Activated T-helper 17 cell treated with anti-CD3 and anti-CD28 coated beads, Interleukin-2, amount 50 U/mL, for 72 hours (primary cell): ENCODE results near the gene TRIM45. TPM values are rescaled to one million over a fixed set of nuclear protein-coding genes. Genes with fewer than 3 reads are reported as not detected.
"Not testable (repeated sequence)": the region's sequence is repeated elsewhere in the genome, so short reads cannot be mapped to it uniquely, and the experiment has no call there.

Source experiments
- ATAC-seq: fragments of 150-1000 bp; cut with Tn5 transposase; replicated peaks from 2 replicates; pipeline ENCODE4 v1.10.0; 2021; ENCODE audit warnings: mild to moderate bottlenecking, moderate library complexity
- H3K27ac Mint-ChIP-seq: one replicate; pipeline ENCODE4 v1.8.0; 2022; ENCODE audit warnings: mixed read lengths
- H3K27me3 Mint-ChIP-seq: one replicate; pipeline ENCODE4 v1.8.0; 2022; ENCODE audit warnings: mixed read lengths
- H3K36me3 Mint-ChIP-seq: one replicate; pipeline ENCODE4 v1.8.0; 2022; ENCODE audit warnings: low read depth, mild to moderate bottlenecking, mixed read lengths
- H3K4me1 Mint-ChIP-seq: one replicate; pipeline ENCODE4 v1.8.0; 2022; ENCODE audit warnings: mixed read lengths
- H3K4me3 Mint-ChIP-seq: one replicate; pipeline ENCODE4 v1.8.0; 2022; ENCODE audit warnings: mild to moderate bottlenecking, mixed read lengths
- H3K9me3 Mint-ChIP-seq: one replicate; pipeline ENCODE4 v1.8.0; 2022; ENCODE audit warnings: mixed read lengths
- total RNA-seq, 2 donors: library from RNA; stranded (reverse); gene quantifications; one replicate each; pipeline ENCODE4 v1.2.3, GENCODE V29; 2022

TRIM45 gene
- total RNA-seq, 2 donors from 2014 or later, result 0.78 to 2.0 TPM

- H3K27ac Mint-ChIP-seq, result peak overlapping the region; percentile 15
- ATAC-seq, result no peak
Observed at GRCh38 chr1:117120774-117121588, 568 bp downstream of the TRIM45 start.

DNA sequence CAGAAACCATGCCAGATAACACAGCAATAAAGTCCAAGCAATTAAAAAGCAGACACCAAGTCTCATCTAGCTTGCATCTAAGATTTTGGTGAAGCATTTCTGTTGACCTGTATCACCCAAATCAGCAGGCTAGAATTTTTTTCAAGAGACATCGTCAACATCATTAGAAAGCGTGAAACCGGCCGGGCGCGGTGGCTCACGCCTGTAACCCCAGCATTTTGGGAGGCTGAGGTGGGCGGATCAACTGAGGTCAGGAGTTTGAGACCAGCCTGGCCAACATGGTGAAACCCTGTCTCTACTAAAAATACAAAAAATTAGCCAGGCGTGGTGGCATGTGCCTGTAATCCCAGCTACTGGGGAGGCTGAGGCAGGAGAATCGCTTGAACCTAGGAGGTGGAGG is 2.4 kb downstream of the TRIM45 start:
- not testable (repeated sequence) for H3K27ac Mint-ChIP-seq, H3K4me1 Mint-ChIP-seq, ATAC-seq, H3K36me3 Mint-ChIP-seq, H3K9me3 Mint-ChIP-seq, H3K27me3 Mint-ChIP-seq, H3K4me3 Mint-ChIP-seq

More at GRCh38 chr1:117120774-117121588, 568 bp downstream of the TRIM45 start:
- no peaks in the 10 kb centered on the region for H3K36me3 Mint-ChIP-seq
- peak overlapping the region; percentile 76 for H3K4me3 Mint-ChIP-seq
- H3K9me3 Mint-ChIP-seq, result no peaks in the 10 kb centered on the region
- no peaks in the 10 kb centered on the region for H3K27me3 Mint-ChIP-seq
- H3K4me1 Mint-ChIP-seq, result no peaks in the 10 kb centered on the region

- Mint-ChIP-seq H3K4me1 (peaks cover 7% of the 10 kb centered on the region), H3K4me3 (no peak overlapping the region), H3K27ac (no peak overlapping the region), H3K9me3 (no peaks in the 10 kb centered on the region), H3K27me3 (no peaks in the 10 kb centered on the region), H3K36me3 (no peaks in the 10 kb centered on the region)
- no peak for ATAC-seq
Observed at GRCh38 chr1:117118137-117118536, 3.4 kb downstream of the TRIM45 start.

- Mint-ChIP-seq H3K4me1 (peaks cover 7% of the 10 kb centered on the region), H3K36me3 (no peaks in the 10 kb centered on the region), H3K27ac (no peak overlapping the region), H3K9me3 (no peaks in the 10 kb centered on the region), H3K27me3 (no peaks in the 10 kb centered on the region), H3K4me3 (no peak overlapping the region)
- ATAC-seq, result no peak
Observed at GRCh38 chr1:117117697-117118096, 3.9 kb downstream of the TRIM45 start.

GRCh38 chr1:117116784-117117130 is 4.8 kb downstream of the TRIM45 start:
- Mint-ChIP-seq H3K27ac (no peak overlapping the region), H3K36me3 (no peaks in the 10 kb centered on the region), H3K4me3 (no peak overlapping the region), H3K27me3 (no peaks in the 10 kb centered on the region), H3K9me3 (no peaks in the 10 kb centered on the region), H3K4me1 (peaks cover 7% of the 10 kb centered on the region)
- no peak for ATAC-seq

DNA sequence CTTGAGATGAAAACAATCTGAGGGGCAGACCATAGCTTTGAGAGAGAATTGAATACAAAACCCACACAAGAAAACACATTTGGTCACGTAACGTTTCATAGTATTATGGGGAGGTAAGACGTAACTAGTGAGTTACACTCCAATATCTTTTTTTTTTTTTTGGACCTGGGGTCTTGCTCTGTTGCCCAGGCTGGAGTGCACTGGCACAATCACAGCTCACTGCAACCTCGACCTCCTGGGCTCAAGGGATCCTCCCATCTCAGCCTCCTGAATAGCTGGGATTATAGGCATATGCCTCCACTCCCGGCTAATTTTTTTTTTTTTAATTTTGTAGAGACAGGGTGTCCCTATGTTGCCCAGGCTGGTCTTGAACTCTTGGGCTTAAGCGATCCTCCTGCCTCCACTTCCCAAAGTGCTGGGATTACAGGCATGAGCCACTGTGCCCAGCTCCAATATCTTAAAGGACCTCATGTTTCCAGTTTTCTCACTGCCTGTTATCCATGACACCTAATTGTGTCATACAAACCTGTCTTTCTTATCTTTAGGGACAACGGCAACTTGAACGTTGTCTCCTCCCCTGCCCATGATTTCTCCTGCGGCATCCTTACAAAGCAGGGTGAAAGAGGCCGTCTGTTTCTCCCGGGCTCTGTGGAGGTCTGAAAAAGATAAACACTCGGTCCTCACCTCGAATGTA is 5.3 kb downstream of the TRIM45 start:
- Mint-ChIP-seq H3K4me1 (peaks cover 9% of the 10 kb centered on the region), H3K9me3 (no peaks in the 10 kb centered on the region), H3K27me3 (no peaks in the 10 kb centered on the region), H3K4me3 (no peak overlapping the region), H3K27ac (no peak overlapping the region), H3K36me3 (no peaks in the 10 kb centered on the region)
- no peak for ATAC-seq

GRCh38 chr1:117114877-117115276 is 6.7 kb downstream of the TRIM45 start:
- no peak overlapping the region for H3K4me3 Mint-ChIP-seq
- H3K36me3 Mint-ChIP-seq, result no peaks in the 10 kb centered on the region
- peaks cover 13% of the 10 kb centered on the region for H3K4me1 Mint-ChIP-seq
- H3K9me3 Mint-ChIP-seq, result no peaks in the 10 kb centered on the region
- no peak for ATAC-seq
- H3K27ac Mint-ChIP-seq, result no peak overlapping the region
- no peaks in the 10 kb centered on the region for H3K27me3 Mint-ChIP-seq

GRCh38 chr1:117113199-117113598 is 8.3 kb downstream of the TRIM45 start:
- no peak for ATAC-seq
- no peaks in the 10 kb centered on the region for H3K9me3 Mint-ChIP-seq
- peaks cover 26% of the 10 kb centered on the region for H3K4me1 Mint-ChIP-seq
- no peaks in the 10 kb centered on the region for H3K36me3 Mint-ChIP-seq
- H3K4me3 Mint-ChIP-seq, result no peak overlapping the region
- no peak overlapping the region for H3K27ac Mint-ChIP-seq
- H3K27me3 Mint-ChIP-seq, result no peaks in the 10 kb centered on the region

DNA sequence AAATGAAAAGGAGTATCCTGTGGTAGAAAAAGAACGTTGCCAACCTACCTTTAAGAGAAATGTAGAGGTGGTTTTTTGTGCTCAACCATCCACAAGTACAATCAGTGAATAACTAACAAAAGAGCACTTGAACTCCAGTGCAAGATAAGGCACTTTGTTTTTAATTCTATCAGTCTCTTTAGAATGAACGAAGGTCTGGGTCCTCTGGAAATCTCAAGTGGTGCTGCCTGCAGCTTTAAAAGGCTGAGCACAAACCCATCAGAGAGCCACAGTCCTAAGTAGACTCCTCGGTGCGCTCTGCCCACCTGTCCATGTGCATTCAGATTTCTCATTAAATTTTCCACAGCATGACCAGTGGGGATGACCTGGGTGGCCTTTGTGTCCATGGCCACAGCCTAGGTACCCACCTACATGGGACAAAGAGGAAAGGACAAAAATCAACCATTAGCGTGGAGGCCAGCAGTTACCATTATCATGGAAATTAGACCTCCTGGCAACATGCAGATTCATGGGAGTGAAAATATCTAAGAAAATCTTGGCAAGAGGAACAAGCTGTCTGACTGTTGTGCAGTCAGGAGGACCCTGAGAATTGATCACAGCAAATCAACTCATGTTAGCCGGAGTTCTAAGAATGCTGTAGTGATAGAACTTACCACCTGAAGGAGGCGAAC is 9.4 kb downstream of the TRIM45 start:
- no peaks in the 10 kb centered on the region for H3K9me3 Mint-ChIP-seq
- ATAC-seq, result no peak
- no peaks in the 10 kb centered on the region for H3K27me3 Mint-ChIP-seq
- peaks cover 29% of the 10 kb centered on the region for H3K4me1 Mint-ChIP-seq
- H3K36me3 Mint-ChIP-seq, result peaks cover under 1% of the 10 kb centered on the region
- no peak overlapping the region for H3K4me3 Mint-ChIP-seq
- H3K27ac Mint-ChIP-seq, result no peak overlapping the region

- H3K27me3 Mint-ChIP-seq, result no peaks in the 10 kb centered on the region
- H3K4me3 Mint-ChIP-seq, result peak overlapping the region; percentile 5
- ATAC-seq, result peak; percentile 62
- H3K4me1 Mint-ChIP-seq, result peaks cover 35% of the 10 kb centered on the region
- peak overlapping the region; percentile 35 for H3K27ac Mint-ChIP-seq
- H3K9me3 Mint-ChIP-seq, result no peaks in the 10 kb centered on the region
- H3K36me3 Mint-ChIP-seq, result peaks cover 15% of the 10 kb centered on the region
Observed at GRCh38 chr1:117110774-117111173, 10.8 kb downstream of the TRIM45 start.

- ATAC-seq, result no peak
- Mint-ChIP-seq H3K4me1 (peaks cover 28% of the 10 kb centered on the region), H3K36me3 (peaks cover 46% of the 10 kb centered on the region), H3K4me3 (no peak overlapping the region), H3K27me3 (no peaks in the 10 kb centered on the region), H3K9me3 (no peaks in the 10 kb centered on the region), H3K27ac (peak overlapping the region; percentile 29)
Observed at GRCh38 chr1:117107364-117107763, 14.2 kb downstream of the TRIM45 start.

DNA sequence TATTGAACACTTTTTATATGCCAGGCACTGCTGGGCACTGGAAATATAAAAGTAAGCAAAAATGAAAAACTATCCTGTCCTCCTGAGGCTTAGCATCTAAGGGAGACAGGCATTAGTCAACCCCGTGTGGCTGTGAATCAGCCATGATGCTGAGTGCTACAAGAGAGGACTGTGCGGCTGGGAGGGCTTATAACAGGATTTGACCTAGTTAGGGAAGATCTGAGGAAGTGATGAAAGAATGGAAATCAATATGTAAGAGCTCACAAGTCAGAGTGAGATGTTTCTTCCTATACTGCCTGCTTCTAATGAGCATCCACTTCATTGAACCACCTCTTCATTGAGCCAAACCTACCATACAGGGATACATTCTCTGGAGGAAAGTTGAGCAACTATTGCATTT is 15.1 kb downstream of the TRIM45 start:
- H3K36me3 Mint-ChIP-seq, result peaks cover 54% of the 10 kb centered on the region
- H3K4me3 Mint-ChIP-seq, result peak overlapping the region; percentile 9
- H3K27ac Mint-ChIP-seq, result peak overlapping the region; percentile 29
- H3K9me3 Mint-ChIP-seq, result no peaks in the 10 kb centered on the region
- H3K4me1 Mint-ChIP-seq, result peaks cover 32% of the 10 kb centered on the region
- peak; percentile 89 for ATAC-seq
- no peaks in the 10 kb centered on the region for H3K27me3 Mint-ChIP-seq

- H3K4me1 Mint-ChIP-seq, result peaks cover 28% of the 10 kb centered on the region
- H3K36me3 Mint-ChIP-seq, result peaks cover 62% of the 10 kb centered on the region
- H3K27me3 Mint-ChIP-seq, result no peaks in the 10 kb centered on the region
- no peak overlapping the region for H3K4me3 Mint-ChIP-seq
- H3K27ac Mint-ChIP-seq, result no peak overlapping the region
- H3K9me3 Mint-ChIP-seq, result no peaks in the 10 kb centered on the region
- no peak for ATAC-seq
Observed at GRCh38 chr1:117105722-117106121, 15.8 kb downstream of the TRIM45 start.

- Mint-ChIP-seq H3K27ac (no peak overlapping the region), H3K27me3 (no peaks in the 10 kb centered on the region), H3K36me3 (peaks cover 69% of the 10 kb centered on the region), H3K4me3 (no peak overlapping the region), H3K9me3 (no peaks in the 10 kb centered on the region), H3K4me1 (peaks cover 27% of the 10 kb centered on the region)
- no peak for ATAC-seq
Observed at GRCh38 chr1:117104986-117105385, 16.6 kb downstream of the TRIM45 start.

GRCh38 chr1:117101858-117102257 is 19.7 kb downstream of the TRIM45 start:
- Mint-ChIP-seq H3K36me3 (peaks cover 96% of the 10 kb centered on the region), H3K4me1 (peaks cover 11% of the 10 kb centered on the region)
- not testable (repeated sequence) for H3K27me3 Mint-ChIP-seq, ATAC-seq, H3K27ac Mint-ChIP-seq, H3K4me3 Mint-ChIP-seq, H3K9me3 Mint-ChIP-seq
